ENCODE results near the gene CD44.

The CD44 gene

DNA sequence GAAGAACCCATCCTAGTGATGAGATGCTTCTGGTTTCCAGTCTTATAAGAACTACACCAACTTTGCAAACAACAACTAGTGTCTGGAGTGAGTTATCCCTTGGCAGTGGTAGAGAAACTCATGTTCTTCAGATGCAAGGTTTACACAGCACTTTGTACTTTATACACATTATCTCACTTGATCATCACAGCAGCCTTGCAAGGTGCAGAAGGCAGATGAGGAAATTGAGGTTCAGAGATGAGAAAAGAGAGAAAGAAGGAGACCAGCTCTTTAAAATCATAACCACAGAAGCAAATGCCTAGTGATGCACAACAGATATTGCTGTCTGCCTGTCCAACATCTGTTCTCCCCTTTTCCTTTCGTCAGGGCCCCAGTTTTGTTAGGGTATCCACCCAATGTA, 16.7 kb upstream of the CD44 start:
- H3K27ac ChIP-seq (ENCODE audit: poor library complexity, severe bottlenecking), result no peak overlapping the region
- no peaks in the 10 kb centered on the region for H3K36me3 ChIP-seq (ENCODE audit: low read depth)
- H3K4me3 ChIP-seq (ENCODE audit: severe bottlenecking), result no peak overlapping the region
- TF ChIP-seq, protein P1, sequence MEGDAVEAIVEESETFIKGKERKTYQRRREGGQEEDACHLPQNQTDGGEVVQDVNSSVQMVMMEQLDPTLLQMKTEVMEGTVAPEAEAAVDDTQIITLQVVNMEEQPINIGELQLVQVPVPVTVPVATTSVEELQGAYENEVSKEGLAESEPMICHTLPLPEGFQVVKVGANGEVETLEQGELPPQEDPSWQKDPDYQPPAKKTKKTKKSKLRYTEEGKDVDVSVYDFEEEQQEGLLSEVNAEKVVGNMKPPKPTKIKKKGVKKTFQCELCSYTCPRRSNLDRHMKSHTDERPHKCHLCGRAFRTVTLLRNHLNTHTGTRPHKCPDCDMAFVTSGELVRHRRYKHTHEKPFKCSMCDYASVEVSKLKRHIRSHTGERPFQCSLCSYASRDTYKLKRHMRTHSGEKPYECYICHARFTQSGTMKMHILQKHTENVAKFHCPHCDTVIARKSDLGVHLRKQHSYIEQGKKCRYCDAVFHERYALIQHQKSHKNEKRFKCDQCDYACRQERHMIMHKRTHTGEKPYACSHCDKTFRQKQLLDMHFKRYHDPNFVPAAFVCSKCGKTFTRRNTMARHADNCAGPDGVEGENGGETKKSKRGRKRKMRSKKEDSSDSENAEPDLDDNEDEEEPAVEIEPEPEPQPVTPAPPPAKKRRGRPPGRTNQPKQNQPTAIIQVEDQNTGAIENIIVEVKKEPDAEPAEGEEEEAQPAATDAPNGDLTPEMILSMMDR (IDR thresholded peaks at IDR 0.05; ENCODE audit: poor library complexity, severe bottlenecking), result no peak
- no peaks in the 10 kb centered on the region for H3K9me3 ChIP-seq (ENCODE audit: severe bottlenecking)
- DNase-seq (ENCODE audit: low spot score), result no peak
- no peaks in the 10 kb centered on the region for H3K4me1 ChIP-seq (ENCODE audit: insufficient read depth, poor library complexity, severe bottlenecking)
- H3K27me3 ChIP-seq (ENCODE audit: insufficient read depth, poor library complexity, severe bottlenecking), result no peaks in the 10 kb centered on the region
- no peak for ATAC-seq (ENCODE audit: low read depth)

DNA sequence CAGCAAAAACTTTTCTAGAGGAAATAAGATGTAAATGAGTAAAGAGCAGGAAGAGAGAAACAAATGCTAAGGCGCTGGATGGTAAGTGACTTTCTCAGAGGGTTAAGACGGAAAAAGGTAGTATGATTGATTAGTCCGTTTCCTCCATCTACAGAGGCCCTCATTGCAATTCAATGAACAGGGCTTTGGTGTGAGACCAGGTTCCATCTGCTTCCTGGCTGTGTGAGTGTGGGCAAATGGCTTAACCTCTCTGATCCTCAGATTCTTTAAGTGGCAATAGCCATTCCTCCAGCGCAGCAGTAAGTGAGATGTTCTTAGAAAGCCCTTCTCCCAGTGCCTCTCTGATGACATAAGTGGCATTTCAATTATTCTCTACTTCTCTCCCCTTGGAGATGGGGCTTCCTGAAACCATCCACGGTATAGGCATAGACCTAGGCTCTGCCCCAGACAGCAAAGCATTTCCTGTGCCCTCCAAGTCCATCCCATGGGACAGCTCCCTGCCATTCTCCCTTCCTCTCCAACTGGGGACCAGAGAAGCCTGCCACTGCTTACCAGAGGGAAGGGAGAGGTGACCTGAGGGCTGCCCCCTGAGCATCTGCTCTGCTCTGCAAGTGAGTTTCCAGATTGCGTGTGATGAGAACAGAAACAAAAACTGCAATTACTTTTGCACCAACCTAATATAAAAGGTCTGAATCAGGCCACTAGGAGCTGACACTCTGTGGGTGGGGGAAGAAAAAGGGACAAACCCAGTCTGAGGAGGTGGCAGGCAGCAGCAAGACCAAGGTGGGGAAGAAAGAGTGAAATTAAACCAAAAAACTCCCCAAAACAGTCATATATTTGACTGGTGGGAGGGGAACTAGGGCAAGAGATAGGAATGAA, 12.7 kb upstream of the CD44 start:
- Histone ChIP-seq H3K27me3 (ENCODE audit: insufficient read depth, poor library complexity, severe bottlenecking) (no peaks in the 10 kb centered on the region), H3K4me3 (ENCODE audit: severe bottlenecking) (no peak overlapping the region), H3K4me1 (ENCODE audit: insufficient read depth, poor library complexity, severe bottlenecking) (no peaks in the 10 kb centered on the region), H3K27ac (ENCODE audit: poor library complexity, severe bottlenecking) (no peak overlapping the region), H3K36me3 (ENCODE audit: low read depth) (no peaks in the 10 kb centered on the region), H3K9me3 (ENCODE audit: severe bottlenecking) (no peaks in the 10 kb centered on the region)
- TF ChIP-seq, protein P1 (IDR thresholded peaks at IDR 0.05; ENCODE audit: poor library complexity, severe bottlenecking), result no peak
- ATAC-seq (ENCODE audit: low read depth) (no peak), DNase-seq (ENCODE audit: low spot score) (no peak)

DNA sequence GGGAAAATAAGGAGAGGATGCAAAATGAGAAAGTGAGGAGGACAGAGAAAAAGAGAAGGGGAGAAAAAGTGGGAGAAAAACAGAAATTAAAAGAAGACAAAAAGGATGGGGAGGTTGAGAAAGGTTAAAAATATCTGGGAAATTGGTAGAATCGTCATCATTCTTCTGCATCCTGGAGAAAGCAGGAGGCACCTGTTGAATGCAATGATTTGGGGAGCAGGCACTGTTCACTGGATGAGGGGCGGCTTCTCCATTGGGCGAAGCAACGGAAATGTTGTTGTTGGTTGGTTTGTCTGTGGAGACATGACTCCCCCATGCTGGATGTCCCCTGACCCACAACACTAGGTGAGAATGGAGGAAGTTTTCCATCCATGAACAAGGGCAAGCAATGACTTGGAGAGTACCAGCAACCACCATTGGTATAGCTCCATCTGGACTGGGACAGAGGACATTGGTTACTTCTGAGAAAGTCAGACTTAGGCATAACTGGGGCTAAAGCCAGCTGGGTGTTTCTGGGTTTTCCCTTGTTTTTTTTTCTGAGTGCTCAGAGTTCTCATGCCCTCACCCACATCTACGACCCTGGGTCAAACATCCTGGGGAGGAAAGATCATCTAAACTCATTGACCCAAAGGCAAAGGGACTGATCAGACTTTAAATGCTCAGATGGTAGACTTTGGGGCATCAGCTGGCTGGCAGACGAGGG, 11.9 kb upstream of the CD44 start:
- no peak for ATAC-seq (ENCODE audit: low read depth)
- TF ChIP-seq, protein P1 (IDR thresholded peaks at IDR 0.05; ENCODE audit: poor library complexity, severe bottlenecking), result no peak
- Histone ChIP-seq H3K27ac (ENCODE audit: poor library complexity, severe bottlenecking) (no peak overlapping the region), H3K9me3 (ENCODE audit: severe bottlenecking) (no peaks in the 10 kb centered on the region), H3K4me1 (ENCODE audit: insufficient read depth, poor library complexity, severe bottlenecking) (no peaks in the 10 kb centered on the region), H3K36me3 (ENCODE audit: low read depth) (no peaks in the 10 kb centered on the region), H3K4me3 (ENCODE audit: severe bottlenecking) (no peak overlapping the region), H3K27me3 (ENCODE audit: insufficient read depth, poor library complexity, severe bottlenecking) (no peaks in the 10 kb centered on the region)
- no peak for DNase-seq (ENCODE audit: low spot score)

DNA sequence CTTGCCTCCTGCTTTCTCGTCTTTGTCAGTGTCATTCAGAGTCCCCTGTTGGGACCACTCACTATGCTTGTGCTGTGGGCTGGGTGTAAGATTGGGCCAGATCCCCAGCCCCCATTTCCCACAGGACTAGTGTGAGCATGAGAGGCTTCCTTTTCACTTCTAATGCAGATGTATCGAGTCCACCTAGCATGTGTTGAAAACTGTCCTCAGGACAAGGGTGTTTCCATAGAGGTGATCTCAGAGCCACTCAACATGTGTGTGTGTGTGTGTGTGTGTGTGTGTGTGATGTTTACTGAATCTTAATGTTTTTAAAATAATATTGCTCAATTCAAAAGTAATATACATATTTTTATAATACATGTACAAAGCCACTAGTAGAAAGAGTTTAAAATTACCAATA, 11.4 kb upstream of the CD44 start:
- Histone ChIP-seq H3K36me3 (ENCODE audit: low read depth) (no peaks in the 10 kb centered on the region), H3K27ac (ENCODE audit: poor library complexity, severe bottlenecking) (no peak overlapping the region), H3K4me1 (ENCODE audit: insufficient read depth, poor library complexity, severe bottlenecking) (no peaks in the 10 kb centered on the region), H3K27me3 (ENCODE audit: insufficient read depth, poor library complexity, severe bottlenecking) (no peaks in the 10 kb centered on the region), H3K9me3 (ENCODE audit: severe bottlenecking) (no peaks in the 10 kb centered on the region), H3K4me3 (ENCODE audit: severe bottlenecking) (no peak overlapping the region)
- TF ChIP-seq, protein P1 (IDR thresholded peaks at IDR 0.05; ENCODE audit: poor library complexity, severe bottlenecking), result no peak
- ATAC-seq (ENCODE audit: low read depth) (no peak), DNase-seq (ENCODE audit: low spot score) (no peak)

Data from RWPE2 (cell line).